ENCODE data around the gene SLC38A9.

Gene SLC38A9

DNA sequence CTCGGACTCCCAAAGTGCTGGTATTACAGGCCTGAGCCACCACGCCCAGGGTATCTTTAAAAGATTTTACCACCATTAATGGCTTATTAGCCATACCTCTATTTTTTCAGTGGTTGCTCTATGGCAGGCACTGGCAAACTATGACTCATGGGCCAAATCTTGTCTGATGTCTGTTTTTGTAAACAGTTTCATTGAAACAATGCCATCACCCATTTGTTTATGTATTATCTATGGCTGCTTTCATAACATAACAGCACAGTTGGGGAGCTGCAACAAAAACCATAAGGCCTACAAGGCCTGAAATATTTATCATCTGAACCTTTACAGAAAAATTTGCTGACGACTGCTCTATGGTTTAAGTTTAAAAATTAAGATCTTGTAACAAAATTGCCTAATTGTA lies 66.8 kb downstream of the SLC38A9 start:
- DNase-seq (ENCODE audit: extremely low read depth, insufficient read length) = no peak
- TF ChIP-seq, protein P1, sequence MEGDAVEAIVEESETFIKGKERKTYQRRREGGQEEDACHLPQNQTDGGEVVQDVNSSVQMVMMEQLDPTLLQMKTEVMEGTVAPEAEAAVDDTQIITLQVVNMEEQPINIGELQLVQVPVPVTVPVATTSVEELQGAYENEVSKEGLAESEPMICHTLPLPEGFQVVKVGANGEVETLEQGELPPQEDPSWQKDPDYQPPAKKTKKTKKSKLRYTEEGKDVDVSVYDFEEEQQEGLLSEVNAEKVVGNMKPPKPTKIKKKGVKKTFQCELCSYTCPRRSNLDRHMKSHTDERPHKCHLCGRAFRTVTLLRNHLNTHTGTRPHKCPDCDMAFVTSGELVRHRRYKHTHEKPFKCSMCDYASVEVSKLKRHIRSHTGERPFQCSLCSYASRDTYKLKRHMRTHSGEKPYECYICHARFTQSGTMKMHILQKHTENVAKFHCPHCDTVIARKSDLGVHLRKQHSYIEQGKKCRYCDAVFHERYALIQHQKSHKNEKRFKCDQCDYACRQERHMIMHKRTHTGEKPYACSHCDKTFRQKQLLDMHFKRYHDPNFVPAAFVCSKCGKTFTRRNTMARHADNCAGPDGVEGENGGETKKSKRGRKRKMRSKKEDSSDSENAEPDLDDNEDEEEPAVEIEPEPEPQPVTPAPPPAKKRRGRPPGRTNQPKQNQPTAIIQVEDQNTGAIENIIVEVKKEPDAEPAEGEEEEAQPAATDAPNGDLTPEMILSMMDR (IDR thresholded peaks at IDR 0.05; ENCODE audit: insufficient read depth, low read length, poor library complexity, severe bottlenecking) = no peak
- Histone ChIP-seq H3K27me3 (replicated peaks; ENCODE audit: control insufficient read depth, insufficient read depth, low read length) (no peaks in the 10 kb centered on the region), H3K36me3 (ENCODE audit: control insufficient read depth, insufficient read depth, low read length) (no peaks in the 10 kb centered on the region; the same call in 1 of the 2 replicates), H3K4me3 (replicated peaks; ENCODE audit: low read depth, low read length) (no peak overlapping the region)

DNA sequence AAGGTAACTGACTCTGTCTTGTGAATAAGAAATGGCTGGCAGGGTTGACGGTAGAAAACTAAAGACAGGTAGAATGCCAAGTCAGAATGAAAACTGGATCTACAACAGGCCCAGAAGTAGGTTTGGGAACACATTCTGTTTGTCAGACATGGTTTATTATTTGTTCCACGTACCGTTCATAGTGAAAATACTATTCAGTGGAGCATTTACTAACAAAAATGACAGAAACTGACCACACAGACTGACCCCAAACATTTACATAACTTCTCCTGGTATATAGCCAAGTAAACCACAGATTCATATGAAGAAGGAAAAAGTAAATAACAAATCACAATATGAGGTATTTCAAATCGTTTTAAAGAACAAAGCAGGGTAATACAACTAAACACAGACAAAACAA lies 73.7 kb downstream of the SLC38A9 start:
- no peak overlapping the region for H3K4me3 ChIP-seq (replicated peaks; ENCODE audit: low read depth, low read length)
- no peak for DNase-seq (ENCODE audit: extremely low read depth, insufficient read length)
- TF ChIP-seq, protein P1 (IDR thresholded peaks at IDR 0.05; ENCODE audit: insufficient read depth, low read length, poor library complexity, severe bottlenecking) = no peak
- H3K36me3 ChIP-seq (ENCODE audit: control insufficient read depth, insufficient read depth, low read length) = no peaks in the 10 kb centered on the region; the same call in 1 of the 2 replicates
- no peaks in the 10 kb centered on the region for H3K27me3 ChIP-seq (replicated peaks; ENCODE audit: control insufficient read depth, insufficient read depth, low read length)

- TF ChIP-seq, protein P1 (IDR thresholded peaks at IDR 0.05; ENCODE audit: insufficient read depth, low read length, poor library complexity, severe bottlenecking) = no peak
- no peak for DNase-seq (ENCODE audit: extremely low read depth, insufficient read length)
- H3K27me3 ChIP-seq (replicated peaks; ENCODE audit: control insufficient read depth, insufficient read depth, low read length) = no peaks in the 10 kb centered on the region
- no peaks in the 10 kb centered on the region; the same call in 1 of the 2 replicates for H3K36me3 ChIP-seq (ENCODE audit: control insufficient read depth, insufficient read depth, low read length)
- no peak overlapping the region for H3K4me3 ChIP-seq (replicated peaks; ENCODE audit: low read depth, low read length)
Observed at GRCh38 chr5:55638051-55638450, 74.1 kb downstream of the SLC38A9 start.

DNA sequence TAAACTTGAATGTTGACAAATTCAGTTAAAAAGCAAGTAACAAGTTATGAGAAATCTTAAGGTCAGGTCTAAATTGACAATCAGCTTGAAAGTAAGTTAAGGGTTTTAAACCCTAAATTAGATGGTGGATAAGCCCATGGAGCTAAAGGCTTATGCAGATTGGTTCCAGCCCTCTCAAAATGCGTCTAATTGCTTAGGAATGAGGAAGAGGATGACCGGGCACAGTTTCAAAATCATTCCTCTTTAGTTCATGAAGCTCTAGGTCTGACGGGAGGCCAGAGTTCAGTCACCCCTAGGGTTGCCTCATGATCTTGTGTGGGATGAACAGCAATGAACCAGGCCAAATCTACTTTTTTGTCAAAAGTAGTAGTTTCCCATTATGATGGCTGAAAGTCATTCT lies 75.4 kb downstream of the SLC38A9 start:
- no peak for DNase-seq (ENCODE audit: extremely low read depth, insufficient read length)
- no peak overlapping the region for H3K4me3 ChIP-seq (replicated peaks; ENCODE audit: low read depth, low read length)
- H3K27me3 ChIP-seq (replicated peaks; ENCODE audit: control insufficient read depth, insufficient read depth, low read length) = no peaks in the 10 kb centered on the region
- TF ChIP-seq, protein P1 (IDR thresholded peaks at IDR 0.05; ENCODE audit: insufficient read depth, low read length, poor library complexity, severe bottlenecking) = no peak
- no peaks in the 10 kb centered on the region; the same call in 1 of the 2 replicates for H3K36me3 ChIP-seq (ENCODE audit: control insufficient read depth, insufficient read depth, low read length)

DNA sequence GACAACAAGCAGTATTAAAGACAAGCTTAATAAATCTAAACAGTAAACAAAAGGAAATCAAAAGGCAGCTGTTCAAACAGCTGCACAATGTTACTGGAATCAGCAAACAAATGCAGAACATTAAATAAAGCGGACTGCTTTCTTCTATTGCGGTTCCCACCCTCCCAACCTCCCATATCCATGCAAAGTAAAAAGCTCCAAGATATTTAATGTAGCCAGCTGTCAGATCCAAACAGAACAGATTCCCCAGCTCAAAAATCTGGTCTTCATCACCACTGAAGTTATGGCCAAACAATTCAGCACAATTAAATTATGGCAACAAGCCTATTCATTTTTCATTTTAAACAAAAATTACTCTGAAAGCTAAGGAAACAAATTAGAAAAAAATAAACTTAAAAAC lies 75.9 kb downstream of the SLC38A9 start:
- Histone ChIP-seq H3K4me3 (replicated peaks; ENCODE audit: low read depth, low read length) (no peak overlapping the region), H3K27me3 (replicated peaks; ENCODE audit: control insufficient read depth, insufficient read depth, low read length) (no peaks in the 10 kb centered on the region), H3K36me3 (ENCODE audit: control insufficient read depth, insufficient read depth, low read length) (no peaks in the 10 kb centered on the region; the same call in 1 of the 2 replicates)
- no peak for DNase-seq (ENCODE audit: extremely low read depth, insufficient read length)
- TF ChIP-seq, protein P1 (IDR thresholded peaks at IDR 0.05; ENCODE audit: insufficient read depth, low read length, poor library complexity, severe bottlenecking) = no peak

DNA sequence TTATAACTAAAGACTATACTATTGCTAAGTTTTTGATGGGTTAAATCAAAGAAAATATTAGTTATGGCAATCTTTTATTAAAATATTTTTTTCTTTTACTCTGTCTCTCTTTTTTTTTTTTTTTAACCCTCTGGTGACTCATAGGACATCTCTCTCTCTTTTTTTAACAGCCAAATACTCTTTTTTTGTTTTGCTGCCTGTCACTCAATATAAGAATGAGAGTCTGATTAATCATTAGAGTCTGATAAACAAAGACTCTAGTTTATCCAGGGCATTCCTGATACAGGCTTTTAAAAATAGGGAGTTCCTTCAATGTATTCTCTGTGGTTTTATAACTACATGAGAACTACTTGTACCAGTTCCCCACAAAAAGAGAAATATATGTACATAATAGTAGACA lies 77.3 kb downstream of the SLC38A9 start:
- no peaks in the 10 kb centered on the region for H3K36me3 ChIP-seq (ENCODE audit: control insufficient read depth, insufficient read depth, low read length)
- no peak for DNase-seq (ENCODE audit: extremely low read depth, insufficient read length)
- TF ChIP-seq, protein P1 (IDR thresholded peaks at IDR 0.05; ENCODE audit: insufficient read depth, low read length, poor library complexity, severe bottlenecking) = no peak
- H3K4me3 ChIP-seq (replicated peaks; ENCODE audit: low read depth, low read length) = no peak overlapping the region
- H3K27me3 ChIP-seq (replicated peaks; ENCODE audit: control insufficient read depth, insufficient read depth, low read length) = no peaks in the 10 kb centered on the region

Data from GM06990 (cell line).